ENCODE results near the gene MECP2.

MECP2 gene

DNA sequence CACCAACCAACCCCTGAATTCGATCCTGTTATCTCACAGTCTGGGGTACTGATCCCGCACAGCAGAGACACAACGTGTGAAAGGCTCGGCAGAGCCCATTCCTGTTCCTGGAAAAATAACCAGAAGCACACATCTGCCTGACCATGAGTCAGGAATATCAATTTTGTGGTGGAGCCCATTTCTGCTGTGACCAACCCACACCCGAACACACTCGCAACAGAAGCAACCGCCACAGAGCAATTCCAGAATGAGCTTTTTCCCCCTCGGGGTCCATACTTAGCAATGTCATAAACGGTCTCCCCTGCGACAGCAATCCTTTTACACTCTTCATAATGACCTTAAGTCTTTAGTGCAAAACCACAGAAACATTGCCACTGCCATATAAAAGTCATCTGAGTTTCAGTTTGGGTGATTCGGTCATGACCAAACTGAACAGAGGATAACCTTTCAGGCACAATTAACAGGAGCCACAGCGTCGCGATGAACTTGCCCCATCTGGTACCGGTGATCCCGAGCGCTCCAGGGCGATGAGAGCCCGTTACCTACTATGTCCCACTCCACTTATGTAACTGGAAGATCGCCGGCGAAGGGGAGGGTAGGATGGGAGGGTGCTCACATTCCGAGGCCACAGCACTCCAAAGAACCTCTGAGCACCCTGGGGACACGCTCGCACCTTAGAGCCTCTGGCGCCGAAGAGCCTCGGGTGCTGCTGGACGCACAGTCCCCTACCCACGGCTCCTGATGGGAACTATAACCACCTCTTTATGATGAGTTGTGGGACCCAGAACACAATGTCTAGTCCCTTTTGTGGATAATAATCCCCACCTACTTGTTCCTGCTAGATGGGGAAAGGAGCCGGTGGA is 1.1 kb downstream of the MECP2 start:
- peak overlapping the region; percentile 55 to 63 for H3K4me3 ChIP-seq (replicated peaks in 1 of 2; ENCODE audit: low read depth in 2 of 2, low read length in 2 of 2)
- DNase-seq (ENCODE audit: low read depth in 2 of 2) = peak in 1 of 2 donors; percentile 30
- TF ChIP-seq, protein P1, sequence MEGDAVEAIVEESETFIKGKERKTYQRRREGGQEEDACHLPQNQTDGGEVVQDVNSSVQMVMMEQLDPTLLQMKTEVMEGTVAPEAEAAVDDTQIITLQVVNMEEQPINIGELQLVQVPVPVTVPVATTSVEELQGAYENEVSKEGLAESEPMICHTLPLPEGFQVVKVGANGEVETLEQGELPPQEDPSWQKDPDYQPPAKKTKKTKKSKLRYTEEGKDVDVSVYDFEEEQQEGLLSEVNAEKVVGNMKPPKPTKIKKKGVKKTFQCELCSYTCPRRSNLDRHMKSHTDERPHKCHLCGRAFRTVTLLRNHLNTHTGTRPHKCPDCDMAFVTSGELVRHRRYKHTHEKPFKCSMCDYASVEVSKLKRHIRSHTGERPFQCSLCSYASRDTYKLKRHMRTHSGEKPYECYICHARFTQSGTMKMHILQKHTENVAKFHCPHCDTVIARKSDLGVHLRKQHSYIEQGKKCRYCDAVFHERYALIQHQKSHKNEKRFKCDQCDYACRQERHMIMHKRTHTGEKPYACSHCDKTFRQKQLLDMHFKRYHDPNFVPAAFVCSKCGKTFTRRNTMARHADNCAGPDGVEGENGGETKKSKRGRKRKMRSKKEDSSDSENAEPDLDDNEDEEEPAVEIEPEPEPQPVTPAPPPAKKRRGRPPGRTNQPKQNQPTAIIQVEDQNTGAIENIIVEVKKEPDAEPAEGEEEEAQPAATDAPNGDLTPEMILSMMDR (IDR thresholded peaks at IDR 0.05; ENCODE audit: low read depth, low read length) = no peak

DNA sequence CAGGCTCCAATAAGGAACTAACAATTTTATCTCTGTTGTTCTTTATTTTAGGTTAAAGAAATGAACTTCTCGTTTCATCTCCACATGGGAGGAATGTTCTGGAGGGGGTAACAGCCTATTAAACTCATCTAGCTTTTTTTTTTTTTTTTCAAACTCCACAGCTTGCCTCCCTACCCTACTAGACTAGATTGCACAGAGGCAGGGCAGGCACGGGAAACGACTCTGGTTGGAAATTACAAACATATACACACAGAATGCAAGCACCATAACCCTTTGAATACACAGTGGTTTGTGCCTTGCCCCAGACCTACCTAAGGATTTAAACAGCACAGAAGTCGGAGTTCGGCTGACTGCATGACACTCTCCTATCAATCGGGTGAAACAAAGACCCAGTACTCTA is 2.7 kb downstream of the MECP2 start:
- TF ChIP-seq, protein P1 (IDR thresholded peaks at IDR 0.05; ENCODE audit: low read depth, low read length) = no peak
- no peak for DNase-seq (ENCODE audit: low read depth in 2 of 2)
- H3K4me3 ChIP-seq (replicated peaks in 1 of 2; ENCODE audit: low read depth in 2 of 2, low read length in 2 of 2) = no peak overlapping the region

DNA sequence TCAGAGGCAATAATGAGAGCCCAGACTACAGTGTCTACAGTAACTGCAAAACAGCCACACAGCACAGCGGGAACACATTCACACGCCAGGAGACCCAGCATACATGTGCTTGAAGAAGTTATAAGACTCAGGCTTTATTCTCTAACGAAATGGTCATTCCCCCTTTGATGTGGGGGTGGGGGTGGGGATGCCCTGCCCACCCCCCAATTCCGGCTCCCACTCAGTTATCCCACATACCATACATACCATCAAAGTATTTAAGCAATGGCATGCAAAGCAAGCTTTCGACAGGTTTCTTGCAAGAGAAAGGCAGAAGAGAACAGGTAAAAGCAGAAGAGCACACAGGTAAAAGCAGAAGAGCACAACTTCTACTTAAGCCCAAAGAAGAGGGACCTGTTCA is 3.6 kb downstream of the MECP2 start:
- DNase-seq (ENCODE audit: low read depth in 2 of 2) = no peak
- H3K4me3 ChIP-seq (replicated peaks in 1 of 2; ENCODE audit: low read depth in 2 of 2, low read length in 2 of 2) = no peak overlapping the region
- TF ChIP-seq, protein P1 (IDR thresholded peaks at IDR 0.05; ENCODE audit: low read depth, low read length) = no peak

DNA sequence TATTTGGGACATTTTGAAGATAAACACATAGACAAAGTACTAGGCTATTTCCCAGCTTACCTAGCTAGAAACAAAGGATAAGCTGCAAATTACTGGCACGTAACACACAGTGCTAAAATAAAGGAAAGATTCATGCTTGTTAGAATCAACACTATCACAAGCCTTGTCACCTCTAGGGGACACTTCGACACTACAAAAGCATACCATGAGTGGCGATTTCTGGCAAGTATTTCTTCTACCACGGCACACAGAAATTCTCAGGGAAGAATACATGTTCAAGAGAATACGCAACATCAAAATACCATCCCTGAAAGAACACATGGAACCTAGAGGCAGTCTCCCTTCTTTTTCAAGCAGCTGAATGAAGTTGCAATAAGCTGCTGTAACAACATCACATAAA is 5.1 kb downstream of the MECP2 start:
- DNase-seq (ENCODE audit: low read depth in 2 of 2) = no peak
- TF ChIP-seq, protein P1 (IDR thresholded peaks at IDR 0.05; ENCODE audit: low read depth, low read length) = no peak
- H3K4me3 ChIP-seq (replicated peaks in 1 of 2; ENCODE audit: low read depth in 2 of 2, low read length in 2 of 2) = no peak overlapping the region

DNA sequence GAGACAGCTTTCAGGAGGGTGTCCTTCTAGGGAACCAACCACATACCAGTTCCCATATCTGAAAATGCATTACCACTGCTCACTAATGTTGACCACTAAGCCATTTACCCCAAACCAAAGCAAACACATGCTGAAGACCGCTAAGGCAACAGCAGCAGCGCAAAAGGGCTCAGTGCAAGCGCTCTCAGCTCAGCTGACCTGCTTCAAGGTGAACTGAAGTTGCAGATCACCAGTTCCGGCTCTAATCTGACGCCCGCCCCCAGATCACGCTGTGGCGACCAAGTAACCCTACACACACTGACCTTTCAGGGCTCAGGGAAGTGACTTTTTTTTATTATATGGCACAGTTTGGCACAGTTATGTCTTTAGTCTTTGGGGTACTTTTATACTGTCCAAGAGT is 5.8 kb downstream of the MECP2 start:
- H3K4me3 ChIP-seq (replicated peaks in 1 of 2; ENCODE audit: low read depth in 2 of 2, low read length in 2 of 2) = no peak overlapping the region
- TF ChIP-seq, protein P1 (IDR thresholded peaks at IDR 0.05; ENCODE audit: low read depth, low read length) = no peak
- no peak for DNase-seq (ENCODE audit: low read depth in 2 of 2)

DNA sequence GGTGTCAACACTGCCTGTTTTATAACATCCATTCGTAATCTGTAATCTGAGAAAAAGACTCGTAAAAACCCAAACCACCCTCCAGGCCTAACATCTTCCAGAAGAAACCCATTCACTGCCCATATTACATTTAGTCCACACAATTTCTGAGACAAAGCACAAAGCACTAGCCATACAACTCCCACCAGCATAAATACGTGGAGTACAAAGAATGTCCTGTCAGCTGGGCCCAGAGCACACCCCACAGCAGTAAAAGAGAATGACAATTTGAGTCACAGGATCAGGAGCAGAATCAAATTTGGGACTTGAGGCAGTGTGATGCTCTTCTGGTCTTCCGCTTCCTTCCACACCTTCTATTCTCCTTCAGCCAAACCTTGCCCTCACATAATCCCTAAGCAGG is 6.8 kb downstream of the MECP2 start:
- TF ChIP-seq, protein P1 (IDR thresholded peaks at IDR 0.05; ENCODE audit: low read depth, low read length) = no peak

More for the DNA sequence above, 6.8 kb downstream of the MECP2 start:
- no peak for DNase-seq (ENCODE audit: low read depth in 2 of 2)
- H3K4me3 ChIP-seq (replicated peaks in 1 of 2; ENCODE audit: low read depth in 2 of 2, low read length in 2 of 2) = no peak overlapping the region
